Measurements from ENCODE around the gene STX18.
"Not testable (repeated sequence)": the region's sequence is repeated elsewhere in the genome, so short reads cannot be mapped to it uniquely, and the experiment has no call there.

STX18 gene

GRCh38 chr4:4554234-4554633 lies 12.4 kb upstream of the STX18 start:
- Histone ChIP-seq H3K4me3 (ENCODE audit: low read length) (no peak overlapping the region), H3K36me3 (ENCODE audit: control insufficient read depth, insufficient read depth, low read length, severe bottlenecking) (peaks cover 10% of the 10 kb centered on the region)

GRCh38 chr4:4552042-4552441 lies 10.2 kb upstream of the STX18 start:
- not testable (repeated sequence) for H3K27me3 ChIP-seq (replicated peaks; ENCODE audit: control insufficient read depth, insufficient read depth, low read length); H3K4me3 ChIP-seq (ENCODE audit: low read length); H3K9me3 ChIP-seq (ENCODE audit: control insufficient read depth, low read length); DNase-seq (ENCODE audit: low read depth); H3K9ac ChIP-seq (ENCODE audit: low read length)
- H3K4me1 ChIP-seq (ENCODE audit: control insufficient read depth, insufficient read depth, low read length), result peaks cover 13% of the 10 kb centered on the region
- H3K36me3 ChIP-seq (ENCODE audit: control insufficient read depth, insufficient read depth, low read length, severe bottlenecking), result peaks cover 20% of the 10 kb centered on the region

More at GRCh38 chr4:4554234-4554633, 12.4 kb upstream of the STX18 start:
- Histone ChIP-seq H3K9ac (ENCODE audit: low read length) (no peak overlapping the region), H3K27me3 (replicated peaks; ENCODE audit: control insufficient read depth, insufficient read depth, low read length) (no peaks in the 10 kb centered on the region), H3K9me3 (ENCODE audit: control insufficient read depth, low read length) (no peaks in the 10 kb centered on the region), H3K4me1 (ENCODE audit: control insufficient read depth, insufficient read depth, low read length) (peaks cover 13% of the 10 kb centered on the region)
- DNase-seq (ENCODE audit: low read depth), result no peak

GRCh38 chr4:4550161-4550560 lies 8.3 kb upstream of the STX18 start:
- not testable (repeated sequence) for DNase-seq (ENCODE audit: low read depth); H3K27me3 ChIP-seq (replicated peaks; ENCODE audit: control insufficient read depth, insufficient read depth, low read length); H3K4me1 ChIP-seq (ENCODE audit: control insufficient read depth, insufficient read depth, low read length)

GRCh38 chr4:4549534-4549933 lies 7.7 kb upstream of the STX18 start:
- Histone ChIP-seq H3K9ac (ENCODE audit: low read length) (no peak overlapping the region), H3K27me3 (replicated peaks; ENCODE audit: control insufficient read depth, insufficient read depth, low read length) (no peaks in the 10 kb centered on the region), H3K4me1 (ENCODE audit: control insufficient read depth, insufficient read depth, low read length) (no peaks in the 10 kb centered on the region), H3K4me3 (ENCODE audit: low read length) (no peak overlapping the region), H3K9me3 (ENCODE audit: control insufficient read depth, low read length) (no peaks in the 10 kb centered on the region), H3K36me3 (ENCODE audit: control insufficient read depth, insufficient read depth, low read length, severe bottlenecking) (peaks cover 20% of the 10 kb centered on the region)
- DNase-seq (ENCODE audit: low read depth), result no peak

More at GRCh38 chr4:4550161-4550560, 8.3 kb upstream of the STX18 start:
- peaks cover 20% of the 10 kb centered on the region for H3K36me3 ChIP-seq (ENCODE audit: control insufficient read depth, insufficient read depth, low read length, severe bottlenecking)
- H3K9me3 ChIP-seq (ENCODE audit: control insufficient read depth, low read length); H3K4me3 ChIP-seq (ENCODE audit: low read length); H3K9ac ChIP-seq (ENCODE audit: low read length): not testable (repeated sequence)

GRCh38 chr4:4542774-4543485 lies 1.1 kb upstream of the STX18 start:
- Histone ChIP-seq H3K9ac (ENCODE audit: low read length) (peak overlapping the region; percentile 98), H3K4me3 (ENCODE audit: low read length) (peak overlapping the region; percentile 99), H3K9me3 (ENCODE audit: control insufficient read depth, low read length) (no peaks in the 10 kb centered on the region), H3K36me3 (ENCODE audit: control insufficient read depth, insufficient read depth, low read length, severe bottlenecking) (no peaks in the 10 kb centered on the region), H3K27me3 (replicated peaks; ENCODE audit: control insufficient read depth, insufficient read depth, low read length) (no peaks in the 10 kb centered on the region), H3K4me1 (ENCODE audit: control insufficient read depth, insufficient read depth, low read length) (peaks cover 30% of the 10 kb centered on the region)
- DNase-seq (ENCODE audit: low read depth), result peak; percentile 67

- H3K9me3 ChIP-seq (ENCODE audit: control insufficient read depth, low read length), result no peaks in the 10 kb centered on the region
- H3K36me3 ChIP-seq (ENCODE audit: control insufficient read depth, insufficient read depth, low read length, severe bottlenecking), result no peaks in the 10 kb centered on the region
- H3K4me3 ChIP-seq (ENCODE audit: low read length), result peak overlapping the region; percentile 99
- H3K27me3 ChIP-seq (replicated peaks; ENCODE audit: control insufficient read depth, insufficient read depth, low read length), result no peaks in the 10 kb centered on the region
- H3K4me1 ChIP-seq (ENCODE audit: control insufficient read depth, insufficient read depth, low read length), result peaks cover 30% of the 10 kb centered on the region
- H3K9ac ChIP-seq (ENCODE audit: low read length), result peak overlapping the region; percentile 98
- peak; percentile 67 for DNase-seq (ENCODE audit: low read depth)
Observed at GRCh38 chr4:4541040-4541631, 712 bp downstream of the STX18 start.

- Histone ChIP-seq H3K27me3 (replicated peaks; ENCODE audit: control insufficient read depth, insufficient read depth, low read length) (no peaks in the 10 kb centered on the region), H3K9ac (ENCODE audit: low read length) (no peak overlapping the region), H3K36me3 (ENCODE audit: control insufficient read depth, insufficient read depth, low read length, severe bottlenecking) (no peaks in the 10 kb centered on the region), H3K4me1 (ENCODE audit: control insufficient read depth, insufficient read depth, low read length) (peaks cover 30% of the 10 kb centered on the region), H3K4me3 (ENCODE audit: low read length) (peak overlapping the region; percentile 99), H3K9me3 (ENCODE audit: control insufficient read depth, low read length) (no peaks in the 10 kb centered on the region)
- DNase-seq (ENCODE audit: low read depth), result no peak
Observed at GRCh38 chr4:4539481-4539880, 2.4 kb downstream of the STX18 start.

GRCh38 chr4:4535590-4535989 lies 6.3 kb downstream of the STX18 start:
- Histone ChIP-seq H3K27me3 (replicated peaks; ENCODE audit: control insufficient read depth, insufficient read depth, low read length) (no peaks in the 10 kb centered on the region), H3K9me3 (ENCODE audit: control insufficient read depth, low read length) (no peaks in the 10 kb centered on the region), H3K4me1 (ENCODE audit: control insufficient read depth, insufficient read depth, low read length) (peaks cover 14% of the 10 kb centered on the region), H3K36me3 (ENCODE audit: control insufficient read depth, insufficient read depth, low read length, severe bottlenecking) (no peaks in the 10 kb centered on the region), H3K9ac (ENCODE audit: low read length) (no peak overlapping the region), H3K4me3 (ENCODE audit: low read length) (no peak overlapping the region)
- DNase-seq (ENCODE audit: low read depth), result no peak

- Histone ChIP-seq H3K9ac (ENCODE audit: low read length) (no peak overlapping the region), H3K4me1 (ENCODE audit: control insufficient read depth, insufficient read depth, low read length) (peaks cover 4% of the 10 kb centered on the region), H3K9me3 (ENCODE audit: control insufficient read depth, low read length) (no peaks in the 10 kb centered on the region), H3K4me3 (ENCODE audit: low read length) (no peak overlapping the region), H3K27me3 (replicated peaks; ENCODE audit: control insufficient read depth, insufficient read depth, low read length) (no peaks in the 10 kb centered on the region), H3K36me3 (ENCODE audit: control insufficient read depth, insufficient read depth, low read length, severe bottlenecking) (no peaks in the 10 kb centered on the region)
- DNase-seq (ENCODE audit: low read depth), result no peak
Observed at GRCh38 chr4:4534515-4535145, 7.2 kb downstream of the STX18 start.

GRCh38 chr4:4533461-4534169 lies 8.2 kb downstream of the STX18 start:
- Histone ChIP-seq H3K9ac (ENCODE audit: low read length) (no peak overlapping the region), H3K4me3 (ENCODE audit: low read length) (no peak overlapping the region), H3K4me1 (ENCODE audit: control insufficient read depth, insufficient read depth, low read length) (peaks cover 6% of the 10 kb centered on the region), H3K9me3 (ENCODE audit: control insufficient read depth, low read length) (no peaks in the 10 kb centered on the region), H3K36me3 (ENCODE audit: control insufficient read depth, insufficient read depth, low read length, severe bottlenecking) (no peaks in the 10 kb centered on the region), H3K27me3 (replicated peaks; ENCODE audit: control insufficient read depth, insufficient read depth, low read length) (no peaks in the 10 kb centered on the region)
- no peak for DNase-seq (ENCODE audit: low read depth)

All from adipocyte (in vitro differentiated cells).